Measurements from ENCODE around the gene C3orf18.
"Not testable (repeated sequence)": the region's sequence is repeated elsewhere in the genome, so short reads cannot be mapped to it uniquely, and the experiment has no call there.

C3orf18 gene

DNA sequence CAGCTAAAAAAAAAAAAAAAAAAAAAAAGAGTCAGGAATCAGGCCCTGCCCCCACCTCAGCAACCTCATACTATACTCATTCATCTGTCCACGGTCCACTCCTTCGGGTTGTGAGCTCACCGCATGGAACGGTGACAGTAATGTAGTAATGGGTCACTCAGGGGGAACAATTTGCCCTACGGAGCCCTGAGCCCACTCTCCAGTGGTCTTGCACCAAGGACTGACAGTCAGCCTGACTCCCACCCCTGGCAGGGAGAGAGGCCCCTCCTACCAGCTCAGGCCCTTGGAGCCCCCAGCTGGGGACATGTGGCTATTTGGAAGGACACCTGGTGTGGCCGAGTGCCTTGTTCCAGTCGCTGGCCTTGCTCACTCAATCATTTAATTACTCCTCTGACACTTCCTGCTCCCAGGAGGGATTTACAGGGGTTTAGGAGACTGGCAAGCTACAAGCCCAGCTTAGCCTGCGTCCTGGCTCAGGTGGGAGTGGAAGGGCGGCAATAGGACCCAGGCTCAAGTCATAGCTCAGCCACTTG lies 44.2 kb downstream of the C3orf18 start:
- DNase-seq (ENCODE audit: low read depth in 2 of 2): no peak

DNA sequence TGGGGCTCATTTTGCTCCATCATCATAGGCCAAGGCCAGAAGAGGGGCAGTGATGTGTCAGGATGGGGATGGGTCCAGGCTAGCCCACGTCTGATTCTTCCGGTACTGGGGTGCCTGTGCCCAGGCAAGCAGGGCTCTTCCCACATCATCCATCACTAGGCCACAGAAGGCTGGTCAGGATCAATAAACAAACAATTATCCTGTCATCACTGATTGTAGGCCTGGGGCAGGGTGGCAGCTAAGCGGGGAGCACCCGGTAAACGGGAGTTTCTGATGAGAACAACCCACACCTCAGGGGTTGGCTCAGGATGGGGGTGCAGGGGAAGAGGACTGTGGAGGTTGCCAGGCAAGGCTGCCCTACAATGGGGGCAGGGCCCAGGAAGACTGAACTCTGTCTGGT lies 46.0 kb downstream of the C3orf18 start:
- DNase-seq (ENCODE audit: low read depth in 2 of 2): no peak

GRCh38 chr3:50520849-50521248 lies 46.7 kb downstream of the C3orf18 start:
- no peak for DNase-seq (ENCODE audit: low read depth in 2 of 2)

GRCh38 chr3:50519471-50520089 lies 48.0 kb downstream of the C3orf18 start:
- DNase-seq (ENCODE audit: low read depth in 2 of 2): peak; percentile 62 to 73

- DNase-seq (ENCODE audit: low read depth in 2 of 2): no peak
These were observed 49.1 kb downstream of the C3orf18 start for GRCh38 chr3:50518436-50518835.

DNA sequence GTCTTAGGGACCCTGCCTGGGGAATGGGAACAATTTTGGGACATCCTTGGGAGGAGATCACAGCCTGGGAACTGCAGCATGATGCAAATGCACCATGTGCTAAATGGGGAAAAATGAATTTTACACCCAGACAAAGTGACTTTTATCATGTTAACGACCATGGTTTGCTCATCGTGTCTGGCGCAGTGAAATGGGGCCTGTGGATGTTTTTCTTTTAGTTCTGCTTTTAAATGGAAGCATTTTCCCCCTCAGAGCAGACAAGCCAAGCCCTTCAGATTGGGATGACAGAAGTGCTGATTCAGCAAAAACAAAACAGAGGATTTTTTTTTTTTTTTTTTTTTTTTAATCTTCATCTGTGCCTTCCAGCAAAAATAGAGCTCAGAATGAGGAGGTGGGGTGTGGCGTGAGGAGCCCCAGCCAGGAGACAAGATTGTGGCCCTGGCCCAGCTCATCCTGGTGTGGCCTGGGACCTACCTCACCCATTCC lies 49.8 kb downstream of the C3orf18 start:
- no peak for DNase-seq (ENCODE audit: low read depth in 2 of 2)

GRCh38 chr3:50516440-50516871 lies 51.1 kb downstream of the C3orf18 start:
- no peak for DNase-seq (ENCODE audit: low read depth in 2 of 2)

DNA sequence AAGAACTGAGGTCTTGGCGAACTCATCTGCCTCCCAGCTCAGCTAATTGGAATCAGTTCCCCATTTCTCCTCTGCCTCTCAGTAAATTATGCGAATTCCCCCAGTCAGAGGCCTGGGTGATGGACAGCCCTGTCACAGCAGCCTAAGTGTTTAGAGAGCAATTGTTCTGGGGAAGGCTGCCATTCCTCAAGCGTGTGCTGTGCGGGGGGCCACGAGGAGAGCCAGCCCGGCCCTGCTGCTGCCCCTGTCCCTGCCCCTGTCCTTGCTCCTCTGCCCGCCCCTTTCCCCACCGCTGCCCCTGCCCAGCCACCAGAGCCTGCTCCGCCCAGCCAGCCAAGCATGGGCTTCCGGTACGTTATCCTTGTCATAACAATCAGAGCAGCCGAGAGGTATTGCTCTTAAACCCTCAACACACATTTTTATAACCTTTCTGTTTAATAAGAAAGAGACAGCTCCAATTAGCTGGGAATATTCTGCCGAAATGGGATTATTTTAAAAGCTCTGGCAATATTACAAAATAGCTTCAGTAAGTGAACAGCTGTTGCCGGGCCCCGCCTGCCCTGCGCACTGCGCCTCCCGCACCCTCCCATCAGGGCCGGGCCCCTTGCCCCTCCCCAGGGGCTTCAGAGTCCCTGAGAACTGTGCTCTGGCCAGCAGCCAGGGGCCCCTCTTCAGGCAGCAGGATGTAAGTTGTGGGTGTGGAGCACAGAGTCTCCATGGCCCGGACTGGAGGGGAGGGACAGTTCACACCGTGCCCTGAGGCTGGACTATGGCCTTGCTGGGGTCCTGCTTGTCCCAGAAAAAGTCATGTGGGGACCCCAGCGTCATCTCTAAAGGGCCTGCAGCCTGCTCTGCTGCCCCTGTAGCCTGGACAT lies 51.7 kb downstream of the C3orf18 start:
- DNase-seq (ENCODE audit: low read depth in 2 of 2): no peak

DNA sequence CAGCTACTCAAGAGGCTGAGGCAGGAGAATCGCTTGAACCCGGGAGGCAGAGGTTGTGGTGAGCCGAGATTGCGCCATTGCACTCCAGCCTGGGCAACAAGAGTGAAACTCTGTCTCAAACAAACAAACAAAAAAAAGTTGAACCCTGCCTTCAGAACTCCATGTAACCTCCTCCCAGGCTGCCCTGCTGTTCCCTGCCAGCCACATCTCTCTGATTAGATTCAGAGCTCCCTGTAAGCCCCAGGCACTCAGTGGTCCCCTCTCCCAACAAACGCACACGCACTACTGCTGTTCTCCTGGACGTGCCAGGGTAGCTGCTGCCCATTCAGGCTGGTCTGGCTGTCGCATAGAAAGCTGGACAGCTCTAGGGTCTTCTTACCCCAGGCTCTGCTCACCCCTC lies 54.6 kb downstream of the C3orf18 start:
- DNase-seq (ENCODE audit: low read depth in 2 of 2): not testable (repeated sequence)

DNA sequence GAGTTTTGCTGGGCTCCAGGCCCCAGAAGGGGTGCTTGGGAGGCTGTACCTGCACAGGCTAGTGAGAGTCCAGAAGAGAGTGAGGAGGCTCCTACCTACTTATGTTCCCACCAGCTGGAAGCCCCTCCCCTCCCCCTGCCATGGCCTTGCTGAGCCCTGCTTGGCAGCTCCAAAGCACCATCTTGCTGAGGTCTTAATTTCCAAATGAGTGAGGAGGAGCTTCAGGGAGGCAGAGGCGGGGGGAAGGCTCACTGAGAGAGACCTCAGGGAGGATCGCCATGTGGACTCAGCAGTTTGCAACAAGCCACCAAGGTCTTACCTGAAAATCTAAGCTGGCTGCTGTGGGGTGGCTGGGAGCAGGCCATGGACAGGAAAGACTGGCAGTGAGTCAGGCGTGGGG lies 55.4 kb downstream of the C3orf18 start:
- DNase-seq (ENCODE audit: low read depth in 2 of 2): no peak

GRCh38 chr3:50510325-50510724 lies 57.2 kb downstream of the C3orf18 start:
- no peak for DNase-seq (ENCODE audit: low read depth in 2 of 2)

DNA sequence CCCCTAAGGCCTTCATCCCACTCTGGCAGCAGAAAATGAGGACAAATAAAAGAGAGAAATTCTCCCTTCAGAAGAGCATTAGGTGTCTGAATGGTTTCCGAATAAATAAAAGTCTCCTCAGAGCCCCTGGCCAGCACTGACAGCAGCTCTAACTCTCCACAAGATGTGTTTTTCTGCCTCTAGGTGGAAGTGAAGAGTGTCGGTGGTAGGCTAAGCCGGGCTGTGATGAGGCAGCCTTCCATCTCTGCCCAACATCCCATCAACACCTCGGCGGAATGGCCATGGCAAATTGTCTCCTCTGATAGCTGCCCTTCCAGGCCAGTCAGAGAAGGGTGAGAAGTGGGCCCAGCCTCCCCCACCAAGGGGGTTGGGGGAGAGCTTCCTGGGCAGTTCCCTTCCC lies 57.8 kb downstream of the C3orf18 start:
- no peak for DNase-seq (ENCODE audit: low read depth in 2 of 2)

GRCh38 chr3:50508821-50509220 lies 58.7 kb downstream of the C3orf18 start:
- no peak for DNase-seq (ENCODE audit: low read depth in 2 of 2)

All from stimulated activated CD4-positive, alpha-beta T cell treated with anti-CD3 and anti-CD28 coated beads, Interleukin-15, amount 100 ng/mL, for 48 hours (primary cell).